Measurements from ENCODE around the gene GALK1. TPM values are rescaled to one million over a fixed set of nuclear protein-coding genes. Genes with fewer than 3 reads are reported as not detected.

GALK1 gene
- polyA plus RNA-seq, 3 donors: 44.8 to 108 (median 84.3) TPM

DNA sequence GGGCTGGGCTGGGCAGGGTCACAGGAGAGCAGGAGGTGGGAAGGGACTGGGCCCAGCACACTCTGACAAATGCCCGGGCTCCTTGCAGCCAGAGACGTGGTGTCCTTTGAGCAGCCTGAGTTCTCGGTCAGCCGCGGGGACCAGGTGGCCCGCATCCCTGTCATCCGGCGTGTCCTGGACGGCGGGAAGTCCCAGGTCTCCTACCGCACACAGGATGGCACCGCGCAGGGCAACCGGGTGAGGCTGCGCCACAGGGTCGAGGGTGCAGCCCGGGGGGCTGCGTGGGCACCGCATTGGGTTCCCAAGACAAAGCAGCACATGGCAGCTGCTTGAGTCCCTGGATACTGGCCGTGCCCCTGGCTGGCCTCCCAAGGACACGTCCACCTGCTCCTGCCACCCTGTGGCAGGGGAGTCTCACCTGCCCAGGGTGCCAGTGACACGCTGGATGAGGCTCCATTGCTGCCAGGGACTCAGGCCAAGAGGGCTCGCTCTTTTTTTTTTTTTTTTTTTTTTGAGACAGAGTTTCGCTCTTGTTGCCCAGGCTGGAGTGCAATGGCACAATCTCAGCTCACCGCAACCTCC, 21.3 kb downstream of the GALK1 start:
- H3K27ac Mint-ChIP-seq: no peak overlapping the region
- Histone ChIP-seq H3K27me3 (ENCODE audit: control insufficient read depth in 2 of 2, insufficient read depth in 2 of 2, low read length in 2 of 2) (no peaks in the 10 kb centered on the region), H3K4me1 (ENCODE audit: control insufficient read depth in 1 of 2, insufficient read depth in 2 of 2, low read length in 2 of 2) (peaks cover 6 to 8% of the 10 kb centered on the region in 2 donors), H4K20me1 (ENCODE audit: insufficient read depth, low read length) (no peaks in the 10 kb centered on the region), H3K9me3 (replicated peaks in 1 of 2; ENCODE audit: control insufficient read depth in 1 of 2, insufficient read depth in 1 of 2, low read length in 2 of 2) (no peaks in the 10 kb centered on the region), H3K27ac (ENCODE audit: low read depth in 1 of 2, low read length in 2 of 2) (no peak overlapping the region), H2AFZ (ENCODE audit: insufficient read depth, low read depth, low read length, poor library complexity, severe bottlenecking) (no peak overlapping the region), H3K9ac (ENCODE audit: insufficient read depth, low read length, poor library complexity, severe bottlenecking) (no peak overlapping the region), H3K4me2 (replicated peaks; ENCODE audit: extremely low read depth, low read length, poor library complexity, severe bottlenecking) (no peak overlapping the region), H3K4me3 (replicated peaks in 1 of 3; ENCODE audit: low read depth in 2 of 3, low read length in 3 of 3) (no peak overlapping the region), H3K79me2 (ENCODE audit: insufficient read depth, low read length) (no peaks in the 10 kb centered on the region), H3K36me3 (replicated peaks in 1 of 2; ENCODE audit: control insufficient read depth in 1 of 2, insufficient read depth in 2 of 2, low read length in 2 of 2) (no peaks in the 10 kb centered on the region)
- WGBS (ENCODE audit: insufficient coverage): 98% methylated on average over 21 of the region's 25 CpGs
- H3K9me3 Mint-ChIP-seq: no peaks in the 10 kb centered on the region
- H3K4me3 Mint-ChIP-seq: no peak overlapping the region
- peaks cover 0 to 3% (median 2%) of the 10 kb centered on the region in 3 donors for H3K27me3 Mint-ChIP-seq (ENCODE audit: low read depth in 3 of 3)
- intact Hi-C loops (cut with micrococcal nuclease): loop anchor here in 1 of 2 donors (5.0 kb wide), 1 partner anchor 36 kb away; no protein-coding TSS in a partner anchor
- TF ChIP-seq CTCF (IDR thresholded peaks at IDR 0.05): no peak
- H3K4me1 Mint-ChIP-seq: peaks cover 7% of the 10 kb centered on the region
- no peaks in the 10 kb centered on the region for H3K36me3 Mint-ChIP-seq
- DNase-seq: no peak

- H3K4me1 Mint-ChIP-seq: peaks cover 15% of the 10 kb centered on the region
- H3K27me3 Mint-ChIP-seq (ENCODE audit: low read depth in 3 of 3): peaks cover 0 to 3% (median 2%) of the 10 kb centered on the region in 3 donors
- H3K27me3 ChIP-seq (ENCODE audit: control insufficient read depth in 2 of 2, insufficient read depth in 2 of 2, low read length in 2 of 2): no peaks in the 10 kb centered on the region
- H3K9me3 Mint-ChIP-seq: peaks cover 0 to 4% (median 0%) of the 10 kb centered on the region in 7 donors
- no peak overlapping the region for H3K9ac ChIP-seq (ENCODE audit: insufficient read depth, low read length, poor library complexity, severe bottlenecking)
- no peaks in the 10 kb centered on the region for H3K36me3 ChIP-seq (replicated peaks in 1 of 2; ENCODE audit: control insufficient read depth in 1 of 2, insufficient read depth in 2 of 2, low read length in 2 of 2)
- no peak for DNase-seq
- H3K27ac Mint-ChIP-seq: peak overlapping the region in 1 of 7 donors; percentile 31
- no peaks in the 10 kb centered on the region for H3K79me2 ChIP-seq (ENCODE audit: insufficient read depth, low read length)
- no peaks in the 10 kb centered on the region for H3K9me3 ChIP-seq (replicated peaks in 1 of 2; ENCODE audit: control insufficient read depth in 1 of 2, insufficient read depth in 1 of 2, low read length in 2 of 2)
- intact Hi-C loops (cut with micrococcal nuclease): loop anchor here in 1 of 2 donors (5.0 kb wide), 1 partner anchor 35 kb away; no protein-coding TSS in a partner anchor
- H3K27ac ChIP-seq (ENCODE audit: low read depth in 1 of 2, low read length in 2 of 2): no peak overlapping the region
- H3K36me3 Mint-ChIP-seq: peaks cover 3% of the 10 kb centered on the region in 2 donors
- H3K4me2 ChIP-seq (replicated peaks; ENCODE audit: extremely low read depth, low read length, poor library complexity, severe bottlenecking): no peak overlapping the region
- H3K4me1 ChIP-seq (ENCODE audit: control insufficient read depth in 1 of 2, insufficient read depth in 2 of 2, low read length in 2 of 2): peaks cover 17% of the 10 kb centered on the region in 2 donors
- no peak overlapping the region for H3K4me3 ChIP-seq (replicated peaks in 1 of 3; ENCODE audit: low read depth in 2 of 3, low read length in 3 of 3)
- H3K4me3 Mint-ChIP-seq: no peak overlapping the region
- H4K20me1 ChIP-seq (ENCODE audit: insufficient read depth, low read length): no peaks in the 10 kb centered on the region
- WGBS (ENCODE audit: insufficient coverage): 93% methylated on average over 19 of the region's 25 CpGs
- no peak overlapping the region for H2AFZ ChIP-seq (ENCODE audit: insufficient read depth, low read depth, low read length, poor library complexity, severe bottlenecking)
- no peak for TF ChIP-seq CTCF (IDR thresholded peaks at IDR 0.05)
Observed at GRCh38 chr17:75742337-75742736, 22.7 kb downstream of the GALK1 start.
